Measurements from ENCODE around the gene MAD2L1.

The MAD2L1 gene

GRCh38 chr4:120055162-120055561 is 11.5 kb downstream of the MAD2L1 start:
- no peak overlapping the region for H2AFZ ChIP-seq (ENCODE audit: low read depth, low read length)
- no peaks in the 10 kb centered on the region for H3K9me3 ChIP-seq (ENCODE audit: insufficient read depth, low read length)
- no peak overlapping the region for H3K4me2 ChIP-seq (ENCODE audit: low read length)
- no peak overlapping the region for H3K4me3 ChIP-seq (ENCODE audit: low read length)
- H3K4me1 ChIP-seq (ENCODE audit: low read length): peaks cover 19% of the 10 kb centered on the region
- TF ChIP-seq EZH2phosphoT487 (IDR thresholded peaks at IDR 0.05; ENCODE audit: low read depth) (no peak), CTCF (IDR thresholded peaks at IDR 0.05; ENCODE audit: low read depth, low read length) (no peak)
- H3K79me2 ChIP-seq (ENCODE audit: low read length): peaks cover 33% of the 10 kb centered on the region
- no peaks in the 10 kb centered on the region for H3K27me3 ChIP-seq (ENCODE audit: low read depth, low read length)
- H3K36me3 ChIP-seq (replicated peaks; ENCODE audit: low read depth, low read length): peaks cover 50% of the 10 kb centered on the region
- no peak overlapping the region for H3K9ac ChIP-seq (ENCODE audit: low read length)
- no peak overlapping the region for H3K27ac ChIP-seq (ENCODE audit: low read length)
- peaks cover 25% of the 10 kb centered on the region for H4K20me1 ChIP-seq (ENCODE audit: insufficient read depth, low read length)

- H2AFZ ChIP-seq (ENCODE audit: low read depth, low read length): no peak overlapping the region
- peaks cover 23% of the 10 kb centered on the region for H3K4me1 ChIP-seq (ENCODE audit: low read length)
- peak overlapping the region; percentile 42 for H3K4me2 ChIP-seq (ENCODE audit: low read length)
- H4K20me1 ChIP-seq (ENCODE audit: insufficient read depth, low read length): peaks cover 25% of the 10 kb centered on the region
- peak overlapping the region; percentile 20; the same call in 1 of the 2 replicates for H3K27ac ChIP-seq (ENCODE audit: low read length)
- H3K9ac ChIP-seq (ENCODE audit: low read length): no peak overlapping the region
- H3K27me3 ChIP-seq (ENCODE audit: low read depth, low read length): no peaks in the 10 kb centered on the region
- H3K36me3 ChIP-seq (replicated peaks; ENCODE audit: low read depth, low read length): peaks cover 43% of the 10 kb centered on the region
- no peak for TF ChIP-seq CTCF (IDR thresholded peaks at IDR 0.05; ENCODE audit: low read depth, low read length)
- TF ChIP-seq EZH2phosphoT487 (IDR thresholded peaks at IDR 0.05; ENCODE audit: low read depth): no peak
- H3K9me3 ChIP-seq (ENCODE audit: insufficient read depth, low read length): no peaks in the 10 kb centered on the region
- peaks cover 22% of the 10 kb centered on the region for H3K79me2 ChIP-seq (ENCODE audit: low read length)
- no peak overlapping the region for H3K4me3 ChIP-seq (ENCODE audit: low read length)
These were observed 12.7 kb downstream of the MAD2L1 start for GRCh38 chr4:120053911-120054310.

- Histone ChIP-seq H3K9ac (ENCODE audit: low read length) (no peak overlapping the region), H3K27ac (ENCODE audit: low read length) (no peak overlapping the region), H3K4me3 (ENCODE audit: low read length) (no peak overlapping the region), H2AFZ (ENCODE audit: low read depth, low read length) (no peak overlapping the region), H4K20me1 (ENCODE audit: insufficient read depth, low read length) (peaks cover 25% of the 10 kb centered on the region), H3K27me3 (ENCODE audit: low read depth, low read length) (no peaks in the 10 kb centered on the region), H3K4me1 (ENCODE audit: low read length) (peaks cover 23% of the 10 kb centered on the region), H3K79me2 (ENCODE audit: low read length) (peaks cover 14% of the 10 kb centered on the region), H3K36me3 (replicated peaks; ENCODE audit: low read depth, low read length) (peaks cover 38% of the 10 kb centered on the region), H3K9me3 (ENCODE audit: insufficient read depth, low read length) (no peaks in the 10 kb centered on the region), H3K4me2 (ENCODE audit: low read length) (no peak overlapping the region)
- no peak for TF ChIP-seq EZH2phosphoT487 (IDR thresholded peaks at IDR 0.05; ENCODE audit: low read depth)
These were observed 13.8 kb downstream of the MAD2L1 start for GRCh38 chr4:120052856-120053255.

GRCh38 chr4:120051253-120051652 is 15.4 kb downstream of the MAD2L1 start:
- H3K79me2 ChIP-seq (ENCODE audit: low read length): peaks cover 4% of the 10 kb centered on the region; the same call in 1 of the 2 replicates
- no peak overlapping the region for H3K4me3 ChIP-seq (ENCODE audit: low read length)
- no peak overlapping the region for H2AFZ ChIP-seq (ENCODE audit: low read depth, low read length)
- H3K9me3 ChIP-seq (ENCODE audit: insufficient read depth, low read length): no peaks in the 10 kb centered on the region
- H3K4me2 ChIP-seq (ENCODE audit: low read length): no peak overlapping the region
- peaks cover 28% of the 10 kb centered on the region for H3K36me3 ChIP-seq (replicated peaks; ENCODE audit: low read depth, low read length)
- peaks cover 15% of the 10 kb centered on the region for H4K20me1 ChIP-seq (ENCODE audit: insufficient read depth, low read length)
- H3K9ac ChIP-seq (ENCODE audit: low read length): no peak overlapping the region
- H3K4me1 ChIP-seq (ENCODE audit: low read length): peaks cover 23% of the 10 kb centered on the region
- H3K27ac ChIP-seq (ENCODE audit: low read length): no peak overlapping the region
- no peaks in the 10 kb centered on the region for H3K27me3 ChIP-seq (ENCODE audit: low read depth, low read length)
- no peak for TF ChIP-seq CTCF (IDR thresholded peaks at IDR 0.05; ENCODE audit: low read depth, low read length)
- no peak for TF ChIP-seq EZH2phosphoT487 (IDR thresholded peaks at IDR 0.05; ENCODE audit: low read depth)

Data from OCI-LY3 (cell line).